ENCODE data around the gene BRICD5.

The BRICD5 gene

DNA sequence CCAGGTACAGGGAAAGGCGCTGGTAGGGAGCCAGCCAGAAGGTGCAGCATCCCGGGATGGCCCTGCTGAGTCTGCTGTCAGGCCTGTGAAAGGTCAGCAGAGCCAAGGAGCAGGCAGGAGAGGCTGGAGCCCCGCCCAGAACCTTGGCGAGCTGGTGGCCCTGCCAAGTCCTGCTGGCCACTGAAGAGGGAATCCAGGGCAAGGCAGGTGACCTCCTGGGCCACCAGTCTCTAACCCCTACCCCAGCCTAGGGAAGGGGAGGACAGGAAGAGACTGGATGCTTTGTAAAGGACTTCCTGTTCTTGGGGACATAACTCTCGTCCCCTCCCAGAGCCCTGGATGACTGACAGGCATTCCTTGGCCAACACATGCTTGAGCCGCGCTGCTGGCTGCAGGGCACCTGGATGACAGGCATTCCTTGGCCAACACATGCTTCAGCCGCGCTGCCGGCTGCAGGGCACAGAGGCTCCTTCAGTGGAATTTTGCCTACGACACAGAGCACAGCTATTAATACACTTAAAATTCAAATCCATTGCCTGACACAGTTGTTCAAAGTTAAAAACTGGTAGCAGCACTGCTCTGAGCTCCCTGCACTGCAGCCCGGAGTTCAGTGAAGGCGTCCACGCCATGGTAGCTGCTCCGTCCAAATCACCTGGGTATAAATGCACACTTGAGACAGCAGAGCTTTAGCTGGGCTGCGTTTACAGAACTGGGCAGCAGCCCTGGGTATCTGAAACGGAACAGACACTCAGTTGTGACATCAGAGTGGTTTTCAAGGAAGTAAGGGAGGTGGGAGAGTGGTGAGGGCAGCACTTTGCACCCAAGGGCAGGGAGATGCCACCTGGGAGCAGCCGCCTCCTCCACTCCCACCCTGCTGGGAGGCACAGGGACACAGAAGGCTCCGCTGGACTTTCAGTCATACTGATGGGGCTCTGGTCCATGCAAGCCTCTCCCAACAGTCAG lies 2.0 kb upstream of the BRICD5 start (continued):
- TF ChIP-seq ZNF366 (tag by site-specific recombination; conservative IDR thresholded peaks at IDR 0.05) = no peak
- TF ChIP-seq ZNF621 (tag by site-specific recombination; IDR thresholded peaks at IDR 0.05) = no peak
- TF ChIP-seq ZNF394 (tag by site-specific recombination; IDR thresholded peaks at IDR 0.05; ENCODE audit: borderline replicate concordance) = 0 out of 2 replicates have a peak, but pooled peaks have one; percentile 3
- TF ChIP-seq PRDM1 (tag by site-specific recombination; IDR thresholded peaks at IDR 0.05) = no peak
- no peak for TF ChIP-seq ZNF302 (tag by site-specific recombination; IDR thresholded peaks at IDR 0.05; ENCODE audit: low read depth)

DNA sequence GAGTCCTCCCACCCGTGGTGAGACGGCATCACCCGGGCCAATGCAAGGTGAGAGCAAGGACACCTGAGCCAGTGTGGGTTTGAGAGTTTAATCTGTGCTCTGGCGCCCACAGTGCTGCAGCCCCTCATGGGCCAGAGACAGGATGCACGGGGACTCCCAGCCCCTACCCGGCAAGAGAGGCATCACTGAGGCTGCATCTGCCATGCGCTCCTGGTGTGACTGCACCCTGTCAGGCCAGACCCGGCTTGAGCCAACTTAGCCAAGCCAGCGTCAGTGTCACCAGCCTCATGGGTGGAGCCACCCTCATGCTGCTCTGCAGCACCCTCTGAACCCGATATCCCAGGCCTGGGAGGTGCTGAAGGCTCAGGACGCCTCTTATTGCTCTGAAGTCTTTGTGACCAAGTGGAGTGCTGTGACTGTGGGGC lies 1.3 kb upstream of the BRICD5 start:
- ChIA-PET CTCF (no interaction called here), POLR2A (interaction anchor here (0.8 to 1.8 kb wide), 6 partner anchors 10 to 57 kb away, joined by 3 to 8 read pairs (median 4); partner anchors contain the start of genes DNASE1L2, ECI1 and TRAF7)
- Histone ChIP-seq H3K27ac (ENCODE audit: extremely low read depth, low read depth, low read length) (no peak overlapping the region), H3K36me3 (ENCODE audit: control insufficient read depth in 2 of 2, insufficient read depth in 1 of 2, low read length in 2 of 2) (peaks cover 0 to 52% of the 10 kb centered on the region in 2 experiments; a peak in 1 of 3 replicates), H3K4me1 (ENCODE audit: control insufficient read depth, insufficient read depth, low read length) (0 out of 2 replicates have a peak, but pooled peaks cover 2% of the 10 kb centered on the region), H3K9me3 (ENCODE audit: control insufficient read depth, insufficient read depth, low read depth, low read length) (no peaks in the 10 kb centered on the region), H3K4me3 (ENCODE audit: low read depth, low read length) (no peak overlapping the region)
- TF ChIP-seq KLF1 (tag by site-specific recombination; IDR thresholded peaks at IDR 0.05) (0 out of 2 replicates have a peak, but pooled peaks have one; percentile 30), PATZ1 (tag by site-specific recombination; IDR thresholded peaks at IDR 0.05) (peak; percentile 46; the same call in 1 of the 2 replicates), FEZF1 (tag by site-specific recombination; IDR thresholded peaks at IDR 0.05) (no peak), ZNF394 (tag by site-specific recombination; IDR thresholded peaks at IDR 0.05; ENCODE audit: borderline replicate concordance) (peak; percentile 14; the same call in 1 of the 2 replicates)

GRCh38 chr16:2210009-2210332 lies 692 bp downstream of the BRICD5 start:
- H3K4me1 ChIP-seq (ENCODE audit: control insufficient read depth, insufficient read depth, low read length) = no peaks in the 10 kb centered on the region
- ChIA-PET CTCF (interaction anchor here (0.6 kb wide), 1 partner anchor 44 kb away, joined by 5 read pairs; no protein-coding TSS in a partner anchor), POLR2A (interaction anchor here (1.7 kb wide), 1 partner anchor 29 kb away, joined by 4 read pairs; no protein-coding TSS in a partner anchor)
- H3K27ac ChIP-seq (ENCODE audit: extremely low read depth, low read depth, low read length) = no peak overlapping the region
- H3K9me3 ChIP-seq (ENCODE audit: control insufficient read depth, insufficient read depth, low read depth, low read length) = no peaks in the 10 kb centered on the region
- no peak for TF ChIP-seq MZF1 (tag by site-specific recombination; IDR thresholded peaks at IDR 0.05; ENCODE audit: borderline replicate concordance)
- no peak for TF ChIP-seq ZNF2 (tag by site-specific recombination; IDR thresholded peaks at IDR 0.05)
- no peak for TF ChIP-seq ZNF174 (tag by site-specific recombination; IDR thresholded peaks at IDR 0.05)
- TF ChIP-seq, protein P1, sequence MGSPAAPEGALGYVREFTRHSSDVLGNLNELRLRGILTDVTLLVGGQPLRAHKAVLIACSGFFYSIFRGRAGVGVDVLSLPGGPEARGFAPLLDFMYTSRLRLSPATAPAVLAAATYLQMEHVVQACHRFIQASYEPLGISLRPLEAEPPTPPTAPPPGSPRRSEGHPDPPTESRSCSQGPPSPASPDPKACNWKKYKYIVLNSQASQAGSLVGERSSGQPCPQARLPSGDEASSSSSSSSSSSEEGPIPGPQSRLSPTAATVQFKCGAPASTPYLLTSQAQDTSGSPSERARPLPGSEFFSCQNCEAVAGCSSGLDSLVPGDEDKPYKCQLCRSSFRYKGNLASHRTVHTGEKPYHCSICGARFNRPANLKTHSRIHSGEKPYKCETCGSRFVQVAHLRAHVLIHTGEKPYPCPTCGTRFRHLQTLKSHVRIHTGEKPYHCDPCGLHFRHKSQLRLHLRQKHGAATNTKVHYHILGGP (tag by site-specific recombination; IDR thresholded peaks at IDR 0.05) = no peak
- TF ChIP-seq RBAK (tag by site-specific recombination; IDR thresholded peaks at IDR 0.05) = no peak
- no peak for TF ChIP-seq ZNF221 (tag by site-specific recombination; IDR thresholded peaks at IDR 0.05; ENCODE audit: borderline replicate concordance)
- TF ChIP-seq ZNF600 (tag by site-specific recombination; IDR thresholded peaks at IDR 0.05) = no peak; the same call in 1 of the 2 replicates
- TF ChIP-seq, protein P2, sequence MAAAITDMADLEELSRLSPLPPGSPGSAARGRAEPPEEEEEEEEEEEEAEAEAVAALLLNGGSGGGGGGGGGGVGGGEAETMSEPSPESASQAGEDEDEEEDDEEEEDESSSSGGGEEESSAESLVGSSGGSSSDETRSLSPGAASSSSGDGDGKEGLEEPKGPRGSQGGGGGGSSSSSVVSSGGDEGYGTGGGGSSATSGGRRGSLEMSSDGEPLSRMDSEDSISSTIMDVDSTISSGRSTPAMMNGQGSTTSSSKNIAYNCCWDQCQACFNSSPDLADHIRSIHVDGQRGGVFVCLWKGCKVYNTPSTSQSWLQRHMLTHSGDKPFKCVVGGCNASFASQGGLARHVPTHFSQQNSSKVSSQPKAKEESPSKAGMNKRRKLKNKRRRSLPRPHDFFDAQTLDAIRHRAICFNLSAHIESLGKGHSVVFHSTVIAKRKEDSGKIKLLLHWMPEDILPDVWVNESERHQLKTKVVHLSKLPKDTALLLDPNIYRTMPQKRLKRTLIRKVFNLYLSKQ (tag by site-specific recombination; IDR thresholded peaks at IDR 0.05; ENCODE audit: borderline replicate concordance) = no peak
- TF ChIP-seq ZNF776 (tag by site-specific recombination; IDR thresholded peaks at IDR 0.05; ENCODE audit: borderline replicate concordance) = no peak
- TF ChIP-seq ZNF843 (tag by site-specific recombination; IDR thresholded peaks at IDR 0.05) = no peak
- TF ChIP-seq, protein P3, sequence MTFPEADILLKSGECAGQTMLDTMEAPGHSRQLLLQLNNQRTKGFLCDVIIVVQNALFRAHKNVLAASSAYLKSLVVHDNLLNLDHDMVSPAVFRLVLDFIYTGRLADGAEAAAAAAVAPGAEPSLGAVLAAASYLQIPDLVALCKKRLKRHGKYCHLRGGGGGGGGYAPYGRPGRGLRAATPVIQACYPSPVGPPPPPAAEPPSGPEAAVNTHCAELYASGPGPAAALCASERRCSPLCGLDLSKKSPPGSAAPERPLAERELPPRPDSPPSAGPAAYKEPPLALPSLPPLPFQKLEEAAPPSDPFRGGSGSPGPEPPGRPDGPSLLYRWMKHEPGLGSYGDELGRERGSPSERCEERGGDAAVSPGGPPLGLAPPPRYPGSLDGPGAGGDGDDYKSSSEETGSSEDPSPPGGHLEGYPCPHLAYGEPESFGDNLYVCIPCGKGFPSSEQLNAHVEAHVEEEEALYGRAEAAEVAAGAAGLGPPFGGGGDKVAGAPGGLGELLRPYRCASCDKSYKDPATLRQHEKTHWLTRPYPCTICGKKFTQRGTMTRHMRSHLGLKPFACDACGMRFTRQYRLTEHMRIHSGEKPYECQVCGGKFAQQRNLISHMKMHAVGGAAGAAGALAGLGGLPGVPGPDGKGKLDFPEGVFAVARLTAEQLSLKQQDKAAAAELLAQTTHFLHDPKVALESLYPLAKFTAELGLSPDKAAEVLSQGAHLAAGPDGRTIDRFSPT (tag by site-specific recombination; IDR thresholded peaks at IDR 0.05) = no peak; the same call in 1 of the 2 replicates
- TF ChIP-seq ZNF302 (tag by site-specific recombination; IDR thresholded peaks at IDR 0.05; ENCODE audit: low read depth) = no peak
- no peak for TF ChIP-seq ZXDB (tag by site-specific recombination; IDR thresholded peaks at IDR 0.05)
- TF ChIP-seq ZNF561 (tag by site-specific recombination; IDR thresholded peaks at IDR 0.05; ENCODE audit: borderline replicate concordance) = no peak
- no peak for TF ChIP-seq ZNF514 (tag by site-specific recombination; IDR thresholded peaks at IDR 0.05)
- no peak overlapping the region for H3K4me3 ChIP-seq (ENCODE audit: low read depth, low read length)
- peaks cover 0 to 56% of the 10 kb centered on the region in 2 experiments; a peak in 1 of 3 replicates for H3K36me3 ChIP-seq (ENCODE audit: control insufficient read depth in 2 of 2, insufficient read depth in 1 of 2, low read length in 2 of 2)
